ENCODE data around the gene TDRD9.

The TDRD9 gene

DNA sequence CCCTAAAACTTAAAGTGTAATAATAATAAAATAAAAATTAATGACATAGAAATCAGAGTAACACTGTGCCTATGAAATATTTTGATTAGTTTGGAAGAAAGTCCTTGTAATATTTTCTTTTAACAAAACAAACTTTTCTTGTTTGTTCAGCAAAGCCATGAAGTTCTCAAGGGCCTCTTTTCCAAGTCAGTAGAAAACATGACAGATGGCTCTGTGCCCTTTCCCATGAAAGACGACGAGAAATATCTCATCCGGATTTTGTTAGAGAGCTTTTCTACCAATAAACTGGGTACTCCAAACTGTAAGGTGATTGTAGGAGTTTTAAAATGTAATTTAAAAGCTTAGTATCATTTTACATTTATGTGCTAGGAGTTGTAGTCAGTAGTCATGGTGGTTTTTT is 102.7 kb downstream of the TDRD9 start:
- in situ Hi-C loops (cut with HindIII; ENCODE audit: low sequenced_read_pairs): no loop called here
- DNase-seq (ENCODE audit: low read depth, low spot score): no peak
- no peak overlapping the region for H3K4me3 ChIP-seq (ENCODE audit: low read depth, low read length)
- TF ChIP-seq, protein P1, sequence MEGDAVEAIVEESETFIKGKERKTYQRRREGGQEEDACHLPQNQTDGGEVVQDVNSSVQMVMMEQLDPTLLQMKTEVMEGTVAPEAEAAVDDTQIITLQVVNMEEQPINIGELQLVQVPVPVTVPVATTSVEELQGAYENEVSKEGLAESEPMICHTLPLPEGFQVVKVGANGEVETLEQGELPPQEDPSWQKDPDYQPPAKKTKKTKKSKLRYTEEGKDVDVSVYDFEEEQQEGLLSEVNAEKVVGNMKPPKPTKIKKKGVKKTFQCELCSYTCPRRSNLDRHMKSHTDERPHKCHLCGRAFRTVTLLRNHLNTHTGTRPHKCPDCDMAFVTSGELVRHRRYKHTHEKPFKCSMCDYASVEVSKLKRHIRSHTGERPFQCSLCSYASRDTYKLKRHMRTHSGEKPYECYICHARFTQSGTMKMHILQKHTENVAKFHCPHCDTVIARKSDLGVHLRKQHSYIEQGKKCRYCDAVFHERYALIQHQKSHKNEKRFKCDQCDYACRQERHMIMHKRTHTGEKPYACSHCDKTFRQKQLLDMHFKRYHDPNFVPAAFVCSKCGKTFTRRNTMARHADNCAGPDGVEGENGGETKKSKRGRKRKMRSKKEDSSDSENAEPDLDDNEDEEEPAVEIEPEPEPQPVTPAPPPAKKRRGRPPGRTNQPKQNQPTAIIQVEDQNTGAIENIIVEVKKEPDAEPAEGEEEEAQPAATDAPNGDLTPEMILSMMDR (IDR thresholded peaks at IDR 0.05; ENCODE audit: low read depth, low read length): no peak

DNA sequence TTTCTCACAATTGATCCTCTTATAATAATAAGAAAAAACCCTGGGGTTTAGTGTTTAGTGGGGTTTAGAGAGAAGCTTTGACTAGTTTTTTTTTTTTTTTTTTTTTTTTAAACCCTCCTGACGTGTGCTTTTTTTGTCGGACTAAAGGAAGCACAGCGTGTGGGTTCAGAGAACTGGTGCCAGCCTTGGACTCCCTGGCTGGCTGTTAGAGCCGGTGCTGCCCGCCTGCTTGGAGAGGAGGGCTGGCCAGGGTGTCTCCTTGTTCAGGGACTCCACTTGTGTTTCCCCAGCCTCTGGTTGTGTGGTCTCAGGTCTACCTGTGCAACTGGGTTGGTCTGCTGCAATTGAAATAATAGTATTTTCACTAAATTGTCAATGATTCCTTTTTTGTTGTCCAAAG is 103.1 kb downstream of the TDRD9 start:
- H3K4me3 ChIP-seq (ENCODE audit: low read depth, low read length): no peak overlapping the region
- DNase-seq (ENCODE audit: low read depth, low spot score): no peak
- in situ Hi-C loops (cut with HindIII; ENCODE audit: low sequenced_read_pairs): no loop called here
- TF ChIP-seq, protein P1 (IDR thresholded peaks at IDR 0.05; ENCODE audit: low read depth, low read length): no peak

DNA sequence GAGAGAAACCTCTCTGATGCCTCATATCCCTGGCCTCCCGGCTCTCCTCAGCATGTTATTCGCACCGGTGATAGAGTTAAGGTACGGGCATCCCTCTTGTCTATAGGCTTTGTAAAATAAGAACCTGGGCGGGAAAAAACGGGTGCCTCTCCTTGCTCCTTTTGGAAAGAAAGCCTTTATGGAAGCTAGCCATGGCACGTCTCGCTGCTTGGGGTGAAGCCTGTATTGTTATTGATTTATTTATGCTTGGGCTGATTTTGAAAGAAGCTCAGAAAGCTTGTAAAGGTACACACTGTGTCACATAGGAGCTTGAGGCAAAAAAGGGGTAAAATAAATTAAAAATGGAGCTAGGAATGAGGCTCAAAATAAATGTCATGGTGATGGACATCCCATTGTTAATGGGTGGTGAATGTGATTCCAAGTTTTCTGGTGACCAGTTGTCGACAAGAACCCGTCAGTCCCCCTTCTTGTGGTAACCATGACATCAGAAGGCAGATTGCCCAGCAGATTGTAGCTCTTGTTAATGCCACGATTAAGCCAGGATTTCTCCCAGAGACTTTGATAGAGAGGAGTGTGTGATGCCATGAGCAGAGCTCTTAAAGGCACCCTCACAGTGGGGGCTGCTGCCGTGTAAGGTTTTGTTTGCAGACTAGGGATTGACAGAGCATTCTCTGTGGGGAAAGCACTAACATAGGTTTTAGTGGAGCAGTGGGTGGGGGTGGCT is 106.9 kb downstream of the TDRD9 start:
- H3K4me3 ChIP-seq (ENCODE audit: low read depth, low read length): no peak overlapping the region
- TF ChIP-seq, protein P1 (IDR thresholded peaks at IDR 0.05; ENCODE audit: low read depth, low read length): no peak
- in situ Hi-C loops (cut with HindIII; ENCODE audit: low sequenced_read_pairs): no loop called here
- DNase-seq (ENCODE audit: low read depth, low spot score): no peak

DNA sequence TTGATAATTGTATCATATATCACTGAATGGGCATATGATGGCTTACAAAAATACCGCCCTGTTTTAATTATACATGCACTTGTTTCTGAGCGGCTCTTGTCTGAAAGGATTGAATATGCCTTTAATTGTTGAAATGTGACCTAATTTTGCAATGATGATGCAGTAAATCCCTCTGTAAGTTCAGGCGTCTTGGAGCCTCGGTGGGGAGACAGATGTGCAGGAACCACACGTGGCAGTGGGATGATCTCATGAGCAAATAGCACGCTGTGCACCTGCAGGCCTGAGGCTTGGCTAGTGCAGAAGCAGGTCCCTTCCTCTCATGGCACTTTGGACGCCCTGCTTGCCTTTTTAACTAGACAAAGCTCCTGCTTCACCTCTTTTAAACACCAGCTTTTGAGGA is 108.0 kb downstream of the TDRD9 start:
- in situ Hi-C loops (cut with HindIII; ENCODE audit: low sequenced_read_pairs): no loop called here
- TF ChIP-seq, protein P1 (IDR thresholded peaks at IDR 0.05; ENCODE audit: low read depth, low read length): no peak
- H3K4me3 ChIP-seq (ENCODE audit: low read depth, low read length): no peak overlapping the region
- no peak for DNase-seq (ENCODE audit: low read depth, low spot score)

DNA sequence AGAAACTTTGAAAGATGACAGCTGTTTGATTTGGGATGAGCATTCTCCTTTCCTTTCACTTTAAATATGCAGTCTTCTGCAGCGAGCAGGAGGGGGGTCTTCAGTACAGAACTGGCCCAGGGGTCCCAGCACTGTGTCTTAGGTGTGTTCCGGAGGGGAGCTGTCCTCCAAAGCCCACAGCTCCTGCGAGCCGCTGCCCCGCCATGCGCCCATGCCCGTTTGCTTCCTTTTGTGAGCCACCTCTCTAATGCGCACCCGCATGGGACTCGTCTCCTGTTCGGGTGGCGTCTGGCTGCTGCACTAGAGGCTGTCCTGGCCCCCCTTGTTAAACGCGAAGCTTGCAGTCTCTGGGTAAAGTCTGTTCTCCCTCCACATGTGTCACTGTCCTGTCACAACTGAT is 108.8 kb downstream of the TDRD9 start:
- TF ChIP-seq, protein P1 (IDR thresholded peaks at IDR 0.05; ENCODE audit: low read depth, low read length): no peak
- in situ Hi-C loops (cut with HindIII; ENCODE audit: low sequenced_read_pairs): no loop called here
- DNase-seq (ENCODE audit: low read depth, low spot score): no peak
- H3K4me3 ChIP-seq (ENCODE audit: low read depth, low read length): no peak overlapping the region

DNA sequence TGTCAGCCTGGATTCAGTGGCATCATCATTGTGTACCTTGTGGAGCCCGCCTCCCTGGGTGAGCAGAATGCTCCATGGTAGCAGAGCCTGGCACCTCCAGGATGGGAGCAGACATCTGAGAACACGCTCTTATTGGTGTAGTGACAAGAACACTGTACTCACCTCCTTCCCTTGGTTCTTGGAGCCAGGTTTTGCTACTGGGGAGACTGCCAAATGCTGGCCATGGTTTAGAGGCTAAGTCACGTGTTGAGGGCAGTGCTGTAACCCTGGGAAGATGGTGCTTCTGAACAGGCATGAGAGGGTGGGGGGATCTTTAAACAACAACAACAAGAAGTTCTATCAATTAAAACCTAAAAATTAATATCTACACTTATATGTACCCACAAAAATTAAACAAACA is 109.6 kb downstream of the TDRD9 start:
- DNase-seq (ENCODE audit: low read depth, low spot score): no peak
- in situ Hi-C loops (cut with HindIII; ENCODE audit: low sequenced_read_pairs): no loop called here
- no peak overlapping the region for H3K4me3 ChIP-seq (ENCODE audit: low read depth, low read length)
- TF ChIP-seq, protein P1 (IDR thresholded peaks at IDR 0.05; ENCODE audit: low read depth, low read length): no peak
